GM23338 (cell line): ENCODE data around the gene MRPL28. TPM values are rescaled to one million over a fixed set of nuclear protein-coding genes. Genes with fewer than 3 reads are reported as not detected.
A peak's percentile ranks its signal among the peaks of the same experiment; 100 is the strongest.
"Not testable (repeated sequence)": the region's sequence is repeated elsewhere in the genome, so short reads cannot be mapped to it uniquely, and the experiment has no call there.

Source experiments
- ATAC-seq: fragments of 200-7000 bp; cut with Tn5 transposase; 3 replicates; pipeline ENCODE4 v1.9.1; 2020
- DNase-seq: peaks from one replicate; pipeline ENCODE4 v3.0.0-alpha.2; 2015; ENCODE audit warnings: low spot score
- H2AFZ ChIP-seq: fragments of 200-600 bp; sonication (generic); 2 replicates; pipeline ENCODE4 v1.8.0; 2016; ENCODE audit warnings: antibody characterized with exemption, mild to moderate bottlenecking, moderate library complexity
- H3F3A ChIP-seq: fragments of 200-600 bp; sonication (generic); replicated peaks from 2 replicates; pipeline ENCODE4 v1.8.0; 2017; ENCODE audit warnings: antibody characterized with exemption, mixed run types, low read depth
- H3K27ac ChIP-seq: fragments of 200-600 bp; sonication (generic); 2 replicates; pipeline ENCODE4 v1.6.1; 2016; ENCODE audit warnings: low read depth
- H3K27me3 ChIP-seq: fragments of 200-600 bp; sonication (generic); 2 replicates; pipeline ENCODE4 v1.8.0; 2016; ENCODE audit warnings: mild to moderate bottlenecking, mixed run types, moderate library complexity; ENCODE audit not compliant: insufficient read depth
- H3K36me3 ChIP-seq: fragments of 200-600 bp; sonication (generic); 2 replicates; pipeline ENCODE4 v1.8.0; 2016; ENCODE audit warnings: mild to moderate bottlenecking; ENCODE audit not compliant: insufficient read depth
- H3K4me1 ChIP-seq: fragments of 200-600 bp; sonication (generic); 2 replicates; pipeline ENCODE4 v1.8.0; 2016; ENCODE audit warnings: mild to moderate bottlenecking, moderate library complexity; ENCODE audit not compliant: insufficient read depth
- H3K4me2 ChIP-seq: fragments of 200-600 bp; sonication (generic); 2 replicates; pipeline ENCODE4 v1.7.1; 2017; ENCODE audit warnings: mixed run types
- H3K4me3 ChIP-seq: fragments of 200-600 bp; sonication (generic); 2 replicates; pipeline ENCODE4 v1.6.1; 2016; ENCODE audit warnings: mixed run types
- H3K79me2 ChIP-seq: fragments of 200-600 bp; sonication (generic); replicated peaks from 2 replicates; pipeline ENCODE4 v1.8.0; 2017; ENCODE audit warnings: mild to moderate bottlenecking; ENCODE audit not compliant: insufficient read depth
- H3K9me2 ChIP-seq: fragments of 200-600 bp; sonication (generic); 2 replicates; pipeline ENCODE4 v1.8.0; 2017; ENCODE audit not compliant: insufficient read depth
- H4K20me1 ChIP-seq: fragments of 200-600 bp; sonication (generic); replicated peaks from 2 replicates; pipeline ENCODE4 v1.8.0; 2017; ENCODE audit warnings: mild to moderate bottlenecking; ENCODE audit not compliant: insufficient read depth
- H3K27ac Mint-ChIP-seq: 2 replicates; pipeline ENCODE4 v1.8.0; 2020; ENCODE audit warnings: inconsistent platforms, mild to moderate bottlenecking, moderate library complexity, mixed read lengths
- H3K27me3 Mint-ChIP-seq: 3 replicates; pipeline ENCODE4 v1.8.0; 2022; ENCODE audit warnings: low read depth, mild to moderate bottlenecking, moderate library complexity, mixed read lengths, inconsistent platforms; ENCODE audit not compliant: insufficient read depth, poor library complexity
- H3K36me3 Mint-ChIP-seq: 3 replicates; pipeline ENCODE4 v1.8.0; 2021; ENCODE audit warnings: low read depth, mild to moderate bottlenecking, inconsistent platforms, moderate library complexity, mixed read lengths
- H3K4me1 Mint-ChIP-seq: 3 replicates; pipeline ENCODE4 v1.8.0; 2020; ENCODE audit warnings: mild to moderate bottlenecking, inconsistent platforms, mixed read lengths
- H3K4me3 Mint-ChIP-seq: 3 replicates; pipeline ENCODE4 v1.8.0; 2021; ENCODE audit warnings: moderate library complexity, mild to moderate bottlenecking, inconsistent platforms, mixed read lengths
- H3K9me3 Mint-ChIP-seq: 3 replicates; pipeline ENCODE4 v1.8.0; 2020; ENCODE audit warnings: moderate library complexity, mild to moderate bottlenecking, inconsistent platforms, mixed read lengths
- CTCF ChIP-seq, 2 experiments: fragments of 200-600 bp in 1 of 2; sonication (generic) in 1 of 2; conservative IDR thresholded peaks; 2 replicates each; pipeline versions ENCODE4 v1.5.1 to v1.6.1; 2016 to 2017; ENCODE audit warnings: antibody characterized with exemption in 2 of 2, low read depth in 2 of 2, mild to moderate bottlenecking in 2 of 2, moderate library complexity in 1 of 2
- ETS1 ChIP-seq: IDR thresholded peaks from 2 replicates; pipeline ENCODE4 v1.6.1; 2016; ENCODE audit warnings: antibody characterized with exemption
- EZH2phosphoT487 ChIP-seq: fragments of 200-600 bp; sonication (generic); IDR thresholded peaks from one replicate; pipeline ENCODE4 v1.8.1; 2018; ENCODE audit warnings: antibody characterized with exemption; ENCODE audit not compliant: unreplicated experiment
- JUNB ChIP-seq: IDR thresholded peaks from one replicate; pipeline ENCODE4 v1.6.1; 2016; ENCODE audit warnings: antibody characterized with exemption; ENCODE audit not compliant: unreplicated experiment
- STAT1 ChIP-seq: IDR thresholded peaks from one replicate; pipeline ENCODE4 v1.6.1; 2016; ENCODE audit warnings: antibody characterized with exemption; ENCODE audit not compliant: unreplicated experiment
- ZNF331 ChIP-seq: fragments of 250-450 bp; sonication (Bioruptor Pico); IDR thresholded peaks from 2 replicates; pipeline ENCODE4 v1.5.0; 2020; ENCODE audit warnings: low read depth, mild to moderate bottlenecking, moderate library complexity
- polyA plus RNA-seq: library from polyadenylated mRNA; unstranded; fragments of >200 nt; fragmentation: Nextera tagmentation; extraction: Ambion mirVana; gene quantifications from 2 replicates; pipeline ENCODE4 v1.2.1, GENCODE V29; 2016
- total RNA-seq: library from RNA; depleted of rRNA; stranded (reverse); fragments of >200 nt; shearing (Covaris generic); gene quantifications from 2 replicates; pipeline ENCODE4 v1.2.3, GENCODE V29; 2014

The MRPL28 gene
- total and polyA plus RNA-seq, 2 experiments from 2014 or later: 135 to 169 TPM

GRCh38 chr16:378821-379182 is 8.5 kb upstream of the MRPL28 start:
- peaks cover 5% of the 10 kb centered on the region for H4K20me1 ChIP-seq
- no peaks in the 10 kb centered on the region for H3K9me2 ChIP-seq
- peaks cover 14% of the 10 kb centered on the region for H3K4me1 ChIP-seq
- H3K4me3 ChIP-seq: peak overlapping the region; percentile 95; the same call in 1 of the 2 replicates
- peaks cover 19% of the 10 kb centered on the region for H3F3A ChIP-seq
- no peak overlapping the region for H3K27ac Mint-ChIP-seq
- H3K27me3 Mint-ChIP-seq: peaks cover 18% of the 10 kb centered on the region
- no peak overlapping the region for H2AFZ ChIP-seq
- ATAC-seq (no peak), DNase-seq (no peak)
- H3K4me2 ChIP-seq: peak overlapping the region; percentile 90; the same call in 1 of the 2 replicates
- peaks cover 3% of the 10 kb centered on the region; the same call in 1 of the 2 replicates for H3K36me3 ChIP-seq
- peak overlapping the region; percentile 45; the same call in 2 of the 3 replicates for H3K4me3 Mint-ChIP-seq
- TF ChIP-seq STAT1 (no peak), CTCF (conservative IDR thresholded peaks at IDR 0.05; ENCODE audit: low read depth in 2 of 2) (no peak), JUNB (no peak), EZH2phosphoT487 (no peak), ETS1 (no peak), ZNF331 (CRISPR knock-in tag) (no peak)
- no peaks in the 10 kb centered on the region; the same call in 2 of the 3 replicates for H3K9me3 Mint-ChIP-seq
- peaks cover 29% of the 10 kb centered on the region for H3K79me2 ChIP-seq
- no peaks in the 10 kb centered on the region for H3K27me3 ChIP-seq
- H3K27ac ChIP-seq: no peak overlapping the region
- H3K4me1 Mint-ChIP-seq: peaks cover 20% of the 10 kb centered on the region
- H3K36me3 Mint-ChIP-seq: peaks cover 10% of the 10 kb centered on the region; the same call in 2 of the 3 replicates

GRCh38 chr16:378113-378820 is 7.9 kb upstream of the MRPL28 start:
- H3K4me1 ChIP-seq: peaks cover 12% of the 10 kb centered on the region
- H3K36me3 Mint-ChIP-seq: peaks cover 14% of the 10 kb centered on the region
- not testable (repeated sequence) for H3K36me3 ChIP-seq, H3K4me3 Mint-ChIP-seq, H3K27me3 ChIP-seq, ATAC-seq, H3K4me2 ChIP-seq, DNase-seq, H3K9me2 ChIP-seq, H2AFZ ChIP-seq, H3K27ac ChIP-seq, H3K27ac Mint-ChIP-seq, H3K9me3 Mint-ChIP-seq, H4K20me1 ChIP-seq
- H3F3A ChIP-seq: peaks cover 14% of the 10 kb centered on the region
- H3K4me3 ChIP-seq: peak overlapping the region; percentile 95; the same call in 1 of the 2 replicates
- H3K4me1 Mint-ChIP-seq: peaks cover 15% of the 10 kb centered on the region
- peaks cover 29% of the 10 kb centered on the region for H3K79me2 ChIP-seq
- H3K27me3 Mint-ChIP-seq: peaks cover 14% of the 10 kb centered on the region
